Posterior vena cava (tissue), 2 donors: ENCODE data around the gene PTPN11. TPM values are rescaled to one million over a fixed set of nuclear protein-coding genes. Genes with fewer than 3 reads are reported as not detected.

Experiments
- DNase-seq: peaks from one replicate; pipeline ENCODE4 v3.0.0-alpha.2; 2020; ENCODE audit warnings: low spot score
- intact Hi-C, 2 donors: fragments of 100-400 bp; cut with DNase I; formaldehyde crosslinking; loops; one replicate each; pipeline versions ENCODE4 v1.14.1 to v1.14.2; 2022 to 2023
- total RNA-seq, 2 donors: library from RNA; stranded (reverse); fragmentation: NEBNext Ultra II Directional; extraction: Animal tissue kit (Norgen Biotek cat#: 25700); gene quantifications; one replicate each; pipeline ENCODE4 v1.2.1, GENCODE V29; 2021
- donor health status: DM: yes; HTN: yes; CAD: no.
- donor health status: DM: yes; HTN: yes; CAD: no.

PTPN11 gene
- total RNA-seq, 2 donors from 2014 or later = 139 to 204 TPM

DNA sequence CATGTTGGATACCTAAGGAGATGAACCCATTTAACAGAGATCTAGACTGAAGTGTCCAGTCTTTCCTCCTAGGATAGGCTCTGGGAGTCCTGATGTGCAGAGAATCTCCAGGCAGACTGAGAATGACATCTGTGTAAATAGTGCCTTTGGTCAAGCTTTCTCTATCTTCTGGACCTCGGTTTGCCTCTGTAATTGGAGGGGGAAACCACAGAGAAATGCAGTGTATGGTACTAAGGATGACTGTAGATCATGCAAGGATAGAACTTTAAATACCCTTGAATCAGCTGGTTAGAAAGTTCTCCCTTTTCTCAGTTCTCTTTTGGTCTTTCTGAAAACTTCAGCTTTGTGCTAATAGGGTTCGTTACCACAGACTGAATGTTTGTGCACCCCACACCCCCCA is 112.2 kb downstream of the PTPN11 start:
- intact Hi-C loops = no loop called here
- no peak for DNase-seq

DNA sequence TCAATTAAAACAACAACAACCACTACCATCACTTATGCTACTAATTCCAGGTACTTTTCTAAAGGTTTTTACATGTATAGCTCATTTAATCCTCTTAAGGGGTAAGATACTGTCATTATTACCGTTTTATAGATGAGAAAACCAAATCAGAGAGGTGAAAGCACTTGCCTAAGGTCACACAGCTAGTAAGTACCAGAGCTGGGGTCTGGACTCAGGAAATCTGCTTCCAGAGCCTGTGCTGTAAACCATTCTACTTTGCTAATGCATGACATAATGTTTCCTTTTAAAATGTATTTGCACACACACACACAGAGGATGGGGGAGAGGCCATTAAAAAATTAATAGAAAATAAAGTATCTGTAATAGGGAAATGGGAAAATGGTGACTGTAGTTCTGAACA is 113.4 kb downstream of the PTPN11 start:
- intact Hi-C loops = no loop called here
- no peak for DNase-seq

DNA sequence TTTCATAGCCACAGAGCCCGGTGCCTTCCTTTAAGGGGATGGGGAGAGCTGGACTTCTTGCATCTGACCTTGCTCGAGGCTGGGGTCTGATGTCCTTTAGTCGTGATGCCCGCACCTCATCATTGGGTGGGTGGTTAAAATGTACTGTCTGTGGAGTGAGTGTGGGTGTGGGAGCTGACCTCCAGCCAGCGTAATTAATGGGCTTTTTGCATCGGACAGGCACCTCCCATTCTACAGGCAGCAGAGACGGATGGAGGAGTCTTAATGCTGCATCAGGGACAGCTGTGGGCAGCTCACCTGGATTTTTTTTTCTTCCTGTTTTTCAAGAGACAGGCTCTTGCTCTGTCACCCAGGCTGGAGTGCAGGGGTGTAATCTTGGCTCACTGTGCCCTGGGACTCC is 114.8 kb downstream of the PTPN11 start:
- no peak for DNase-seq
- intact Hi-C loops = no loop called here

- intact Hi-C loops = no loop called here
- no peak for DNase-seq
Measured at GRCh38 chr12:112535017-112535416, 116.3 kb downstream of the PTPN11 start.

- DNase-seq = no peak
- intact Hi-C loops = no loop called here
Measured at GRCh38 chr12:112535637-112536366, 117.1 kb downstream of the PTPN11 start.

GRCh38 chr12:112536367-112536730 is 117.6 kb downstream of the PTPN11 start:
- DNase-seq = no peak
- intact Hi-C loops = no loop called here

- DNase-seq = no peak
- intact Hi-C loops = no loop called here
Measured at GRCh38 chr12:112537710-112538396, 119.1 kb downstream of the PTPN11 start.

GRCh38 chr12:112538740-112539139 is 120.0 kb downstream of the PTPN11 start:
- DNase-seq = no peak
- intact Hi-C loops = no loop called here

DNA sequence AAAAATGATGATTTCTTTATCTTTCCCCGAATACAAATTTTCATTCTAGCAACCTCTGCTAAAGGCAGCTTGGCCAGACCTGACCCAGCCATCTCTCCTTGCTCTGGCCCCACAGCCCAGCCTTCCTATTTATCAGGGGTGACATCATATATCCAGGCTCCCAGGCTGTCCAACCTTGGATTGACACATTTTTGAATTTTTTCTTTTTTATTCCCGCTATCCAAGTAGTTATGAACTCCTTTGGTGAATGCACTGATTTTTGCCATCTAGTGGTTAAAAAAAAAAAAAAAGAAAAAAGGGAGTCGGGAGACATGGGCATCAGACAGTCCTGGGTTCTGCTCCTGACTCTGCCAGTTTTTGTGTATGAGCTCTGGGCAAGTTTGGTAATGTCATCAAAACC is 120.5 kb downstream of the PTPN11 start:
- intact Hi-C loops = no loop called here
- no peak for DNase-seq

GRCh38 chr12:112540021-112540420 is 121.3 kb downstream of the PTPN11 start:
- no peak for DNase-seq

GRCh38 chr12:112543751-112544150 is 125.0 kb downstream of the PTPN11 start:
- intact Hi-C loops = no loop called here

More at GRCh38 chr12:112540021-112540420, 121.3 kb downstream of the PTPN11 start:
- intact Hi-C loops = no loop called here

DNA sequence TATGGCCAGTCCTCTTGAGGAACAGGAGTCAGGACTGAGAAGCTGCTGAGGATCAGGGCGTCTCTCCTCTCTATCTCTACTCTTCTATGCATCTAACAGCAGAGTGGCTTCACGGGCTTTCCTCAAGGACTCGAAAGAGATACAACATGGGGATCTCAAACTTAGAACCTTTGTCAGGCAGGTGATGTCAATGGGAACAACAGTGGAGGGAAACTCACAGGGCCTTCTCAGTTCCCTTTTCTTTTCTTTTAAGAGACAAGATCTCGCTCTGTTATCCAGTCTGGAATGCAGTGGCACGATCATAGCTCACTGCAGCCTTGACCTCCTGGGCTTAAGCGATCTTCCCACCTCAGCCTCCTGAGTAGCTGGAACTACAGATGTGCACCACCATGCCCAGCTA is 127.6 kb downstream of the PTPN11 start:
- intact Hi-C loops = no loop called here
- no peak for DNase-seq

More at GRCh38 chr12:112543751-112544150, 125.0 kb downstream of the PTPN11 start:
- no peak for DNase-seq

- no peak for DNase-seq
- intact Hi-C loops = no loop called here
Measured at GRCh38 chr12:112546996-112547395, 128.2 kb downstream of the PTPN11 start.

- DNase-seq = no peak
- intact Hi-C loops = no loop called here
Measured at GRCh38 chr12:112549031-112549430, 130.3 kb downstream of the PTPN11 start.

DNA sequence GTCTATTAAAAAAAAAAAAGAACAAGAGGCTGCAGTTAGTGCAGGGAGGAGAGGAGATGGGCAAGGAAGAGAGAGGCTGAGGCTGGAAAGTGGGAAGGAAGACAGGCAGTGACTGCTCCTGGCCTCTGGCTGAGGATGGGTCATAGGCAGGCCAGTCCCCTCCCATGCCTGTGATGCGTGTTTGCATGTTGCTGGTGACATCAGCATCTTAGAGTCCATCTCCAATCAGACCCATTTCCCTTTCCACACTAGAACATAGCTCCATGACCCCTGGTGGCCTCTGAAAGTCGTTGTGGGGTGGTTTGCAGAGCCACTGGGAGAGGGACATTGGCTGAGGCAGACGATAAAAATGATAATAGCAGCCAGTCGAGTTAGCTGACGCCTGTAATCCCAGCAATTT is 132.9 kb downstream of the PTPN11 start:
- intact Hi-C loops = no loop called here
- DNase-seq = no peak

- no peak for DNase-seq
- intact Hi-C loops = no loop called here
Measured at GRCh38 chr12:112555621-112556233, 137.0 kb downstream of the PTPN11 start.

GRCh38 chr12:112557951-112558630 is 139.3 kb downstream of the PTPN11 start:
- intact Hi-C loops = no loop called here
- no peak for DNase-seq
